COLO668 (cell line): ENCODE data around the gene CRAMP1.
A peak's percentile ranks its signal among the peaks of the same experiment; 100 is the strongest.

Experiments used
- DNase-seq: peaks from one replicate; lab custom pipeline; 2025; ENCODE audit not compliant: unreplicated experiment; lab: John Stamatoyannopoulos, UW

Gene CRAMP1

GRCh38 chr16:1676661-1677060, 64.5 kb downstream of the CRAMP1 start:
- DNase-seq, result no peak

- no peak for DNase-seq
Measured at GRCh38 chr16:1677339-1677738, 65.2 kb downstream of the CRAMP1 start.

- peak; percentile 99 for DNase-seq
Measured at GRCh38 chr16:1677942-1678499, 65.9 kb downstream of the CRAMP1 start, which contains the start of gene JPT2. TSS of gene JPT2 (plus strand) at chr16:1678279. CDS start at chr16:1678313, 34 bp downstream.

GRCh38 chr16:1678500-1679098, 66.4 kb downstream of the CRAMP1 start:
- peak; percentile 68 for DNase-seq

- DNase-seq, result no peak
Measured at GRCh38 chr16:1680361-1680760, 68.2 kb downstream of the CRAMP1 start.

GRCh38 chr16:1681032-1681431, 68.9 kb downstream of the CRAMP1 start:
- no peak for DNase-seq

- no peak for DNase-seq
Measured at GRCh38 chr16:1687427-1688316, 75.5 kb downstream of the CRAMP1 start.

- DNase-seq, result no peak
Measured at GRCh38 chr16:1688807-1689560, 76.8 kb downstream of the CRAMP1 start.

- no peak for DNase-seq
Measured at GRCh38 chr16:1689853-1690252, 77.7 kb downstream of the CRAMP1 start.

GRCh38 chr16:1690810-1691209, 78.7 kb downstream of the CRAMP1 start:
- no peak for DNase-seq

GRCh38 chr16:1691276-1691675, 79.1 kb downstream of the CRAMP1 start:
- DNase-seq, result no peak

- DNase-seq, result no peak
Measured at GRCh38 chr16:1691956-1692355, 79.8 kb downstream of the CRAMP1 start.

GRCh38 chr16:1696863-1697262, 84.7 kb downstream of the CRAMP1 start:
- no peak for DNase-seq

GRCh38 chr16:1698680-1699079, 86.5 kb downstream of the CRAMP1 start:
- DNase-seq, result no peak

- DNase-seq, result no peak
Measured at GRCh38 chr16:1700246-1700645, 88.1 kb downstream of the CRAMP1 start.

- no peak for DNase-seq
Measured at GRCh38 chr16:1701216-1701878, 89.2 kb downstream of the CRAMP1 start.

GRCh38 chr16:1705324-1705687, 93.1 kb downstream of the CRAMP1 start:
- peak; percentile 36 for DNase-seq

- DNase-seq, result peak; percentile 93
Measured at GRCh38 chr16:1705688-1706385, 93.7 kb downstream of the CRAMP1 start, which contains the start of gene MAPK8IP3. TSS of gene MAPK8IP3 (plus strand) at chr16:1706195. CDS start at chr16:1706340, 145 bp downstream.

- peak; percentile 65 for DNase-seq
Measured at GRCh38 chr16:1706386-1707192, 94.4 kb downstream of the CRAMP1 start.
